Pons (tissue), 1 donor: ENCODE data around the gene ZNF492.
A peak's percentile ranks its signal among the peaks of the same experiment; 100 is the strongest.
"Not testable (repeated sequence)": the region's sequence is repeated elsewhere in the genome, so short reads cannot be mapped to it uniquely, and the experiment has no call there.

Experiments
- DNase-seq: peaks from one replicate; pipeline ENCODE4 v3.0.0-alpha.2; 2016; ENCODE audit warnings: low spot score

Gene ZNF492

GRCh38 chr19:22633706-22634449, at the start of gene ZNF492:
Gene ZNF492, plus strand, starts transcription at chr19:22634324. Its CDS starts 19,076 bp downstream, at chr19:22653400.
- DNase-seq = peak; percentile 89

- DNase-seq = no peak
Observed at GRCh38 chr19:22595422-22595821, 38.7 kb upstream of the ZNF492 start.

- DNase-seq = no peak
Observed at GRCh38 chr19:22595918-22596341, 38.2 kb upstream of the ZNF492 start.

DNA sequence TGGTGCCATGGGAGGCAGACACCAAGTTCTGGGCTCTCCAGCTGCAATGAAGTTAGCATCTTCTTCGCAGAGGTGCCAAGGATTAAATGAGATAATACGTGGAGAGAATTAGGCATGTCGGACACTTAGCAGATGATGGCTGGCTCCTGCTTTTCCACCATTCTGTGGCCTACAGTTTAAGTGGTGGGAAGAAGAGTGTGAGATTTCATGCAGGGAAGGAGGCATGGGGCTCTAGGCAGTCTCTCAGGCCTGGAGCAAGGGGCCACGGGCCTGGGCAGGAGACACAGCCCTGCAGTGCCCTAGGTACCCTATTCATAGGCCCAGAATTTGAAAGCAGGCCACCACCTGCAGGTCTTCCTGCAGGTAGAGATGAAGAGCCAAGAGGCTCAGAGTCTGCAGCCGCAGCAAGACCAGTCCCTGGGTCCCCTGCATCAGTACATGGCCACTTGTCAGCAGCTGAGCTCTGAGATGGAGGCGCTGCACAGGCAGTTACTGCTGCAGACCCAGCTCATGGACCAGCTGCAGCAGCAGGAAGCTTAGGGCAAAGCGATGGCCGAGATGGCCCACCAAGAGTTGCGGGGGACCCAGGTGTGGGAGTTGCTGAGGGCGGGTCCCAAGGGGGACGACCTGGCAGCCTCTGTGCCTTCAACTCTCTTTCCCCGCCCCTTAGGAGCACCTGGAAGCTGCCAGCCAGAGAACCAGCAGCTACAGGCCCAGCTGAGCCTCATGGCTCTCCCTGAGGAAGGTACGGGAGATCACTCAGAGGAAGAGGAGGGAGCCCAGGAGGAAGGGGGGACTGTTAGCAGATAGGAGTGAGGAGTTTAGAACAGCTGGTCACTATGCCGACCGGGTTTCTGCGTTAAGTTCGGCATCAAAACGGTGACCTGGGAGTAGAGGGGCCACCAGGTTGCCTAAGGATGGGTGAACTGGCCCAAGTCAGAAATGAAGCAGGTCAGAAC, 33.2 kb upstream of the ZNF492 start:
- DNase-seq = no peak

GRCh38 chr19:22601906-22602630, 32.1 kb upstream of the ZNF492 start:
- no peak for DNase-seq

- DNase-seq = no peak
Observed at GRCh38 chr19:22602631-22603272, 31.4 kb upstream of the ZNF492 start.

GRCh38 chr19:22603518-22604440, 30.3 kb upstream of the ZNF492 start:
- no peak for DNase-seq

DNA sequence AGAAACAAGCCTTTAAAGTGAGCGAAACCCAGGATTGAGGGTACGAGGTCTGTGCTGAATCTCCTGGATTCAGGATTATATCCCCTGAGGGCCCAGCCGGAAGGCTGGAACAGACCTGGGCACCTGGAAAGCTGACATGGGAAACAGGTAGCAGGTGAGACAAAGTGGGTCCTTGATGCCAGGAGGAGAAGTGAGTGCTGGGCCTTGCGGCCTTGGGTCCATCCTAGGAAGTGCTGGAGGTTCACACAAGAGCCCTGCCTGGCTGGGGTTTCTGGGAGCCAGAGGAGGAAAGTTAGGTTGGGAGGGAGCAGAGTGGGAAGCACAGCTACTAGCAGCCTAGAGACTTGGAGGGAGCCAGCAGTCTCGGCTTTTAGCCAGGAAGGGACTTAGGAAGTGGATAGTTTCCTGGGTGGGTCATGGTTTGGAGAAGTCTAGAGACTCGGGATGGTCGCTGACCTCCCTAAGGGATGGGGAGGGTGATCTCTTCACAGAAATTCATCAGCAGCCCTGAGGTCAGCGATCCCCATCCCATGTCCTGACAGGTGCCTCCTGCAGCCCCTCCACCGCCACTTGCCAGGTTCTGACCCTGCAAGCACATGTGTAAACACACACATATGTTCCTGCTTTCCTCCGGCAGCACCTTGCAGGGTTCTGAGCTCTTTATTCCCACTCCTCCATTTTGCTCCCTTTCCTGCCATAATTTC, 29.4 kb upstream of the ZNF492 start:
- DNase-seq = no peak

DNA sequence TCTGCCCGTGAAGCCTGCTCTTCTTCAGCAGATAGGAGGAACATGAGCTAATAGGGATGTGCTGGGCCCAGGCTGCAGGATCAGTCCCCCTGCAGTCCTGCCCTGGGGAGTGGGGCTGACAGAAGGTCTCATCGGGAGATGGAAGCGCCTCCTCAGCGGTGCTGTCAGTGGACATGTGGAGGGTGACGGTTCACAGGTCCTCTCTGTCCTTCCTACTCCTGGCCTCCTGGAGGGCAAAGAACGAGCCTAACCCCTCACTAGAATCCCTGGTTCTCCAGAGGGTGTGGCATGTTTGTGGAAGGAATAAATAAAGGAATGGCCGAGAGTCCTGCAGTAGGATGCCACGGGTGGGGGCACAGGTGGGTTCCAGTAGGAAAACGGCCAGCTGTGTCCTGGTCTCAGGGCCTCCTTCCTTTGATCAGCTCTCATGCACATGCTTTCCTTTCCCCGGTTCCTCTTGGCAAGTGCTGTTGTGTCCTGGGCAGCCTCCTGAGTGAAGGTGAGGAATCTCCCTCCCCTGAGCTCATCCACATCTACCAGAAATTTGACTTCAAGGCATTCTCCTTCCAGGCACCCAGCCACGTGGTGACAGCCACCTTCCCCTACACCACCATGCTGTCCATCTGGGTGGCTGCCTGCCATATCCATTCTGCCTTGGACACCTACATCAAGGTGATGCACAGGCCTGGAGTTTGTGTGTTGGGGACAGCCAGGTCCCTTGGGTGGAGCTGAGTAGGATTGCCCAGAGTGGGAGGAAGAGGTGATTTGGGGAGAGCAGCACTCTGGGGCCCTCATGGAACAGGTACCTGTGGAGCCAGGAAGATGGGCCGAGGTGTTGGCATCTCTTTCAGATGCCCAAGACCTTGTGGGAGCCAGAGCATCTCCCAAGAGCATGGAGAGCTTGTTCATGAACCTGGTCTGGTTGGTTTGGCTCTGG, 28.6 kb upstream of the ZNF492 start:
- DNase-seq = no peak

DNA sequence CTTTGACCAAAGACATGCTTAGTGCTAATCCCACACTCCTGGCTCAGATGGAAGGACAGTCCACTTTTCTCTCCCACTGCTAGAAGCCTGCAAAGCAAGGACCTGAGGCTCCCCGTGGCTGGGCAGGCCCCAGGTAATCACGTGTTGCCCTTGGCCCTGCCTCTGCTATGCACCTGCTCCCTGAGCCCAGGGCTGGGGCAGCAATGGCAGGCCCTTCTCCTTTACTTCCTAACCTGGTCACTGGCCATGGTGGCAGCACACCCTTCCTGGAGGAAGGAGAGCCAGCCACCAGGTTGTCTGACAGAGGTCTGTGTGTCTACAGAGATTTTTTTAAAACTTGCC, 27.9 kb upstream of the ZNF492 start:
- DNase-seq = no peak

- no peak for DNase-seq
Observed at GRCh38 chr19:22606954-22607652, 27.0 kb upstream of the ZNF492 start.

- DNase-seq = no peak
Observed at GRCh38 chr19:22607653-22608430, 26.3 kb upstream of the ZNF492 start.

DNA sequence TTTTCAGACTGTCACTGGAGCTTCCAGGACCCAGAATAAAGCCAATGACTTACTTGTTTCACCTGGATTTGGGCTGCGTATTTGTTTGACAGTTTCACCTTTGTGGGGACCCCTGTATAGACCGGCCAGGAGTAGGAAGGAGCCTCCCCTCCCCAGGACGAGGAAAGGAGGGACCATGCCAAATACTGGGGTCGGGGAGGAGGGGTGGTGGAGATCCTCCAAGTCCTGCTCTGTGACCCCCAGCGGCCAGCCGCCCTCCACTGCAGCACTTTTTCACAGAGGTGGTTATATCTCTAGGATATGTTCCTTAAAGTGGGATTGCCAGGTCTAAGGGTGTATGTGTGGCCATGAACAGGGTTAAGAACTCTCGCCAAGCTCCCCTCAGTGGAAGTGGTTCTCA, 25.7 kb upstream of the ZNF492 start:
- no peak for DNase-seq

GRCh38 chr19:22609630-22610029, 24.5 kb upstream of the ZNF492 start:
- DNase-seq = no peak

DNA sequence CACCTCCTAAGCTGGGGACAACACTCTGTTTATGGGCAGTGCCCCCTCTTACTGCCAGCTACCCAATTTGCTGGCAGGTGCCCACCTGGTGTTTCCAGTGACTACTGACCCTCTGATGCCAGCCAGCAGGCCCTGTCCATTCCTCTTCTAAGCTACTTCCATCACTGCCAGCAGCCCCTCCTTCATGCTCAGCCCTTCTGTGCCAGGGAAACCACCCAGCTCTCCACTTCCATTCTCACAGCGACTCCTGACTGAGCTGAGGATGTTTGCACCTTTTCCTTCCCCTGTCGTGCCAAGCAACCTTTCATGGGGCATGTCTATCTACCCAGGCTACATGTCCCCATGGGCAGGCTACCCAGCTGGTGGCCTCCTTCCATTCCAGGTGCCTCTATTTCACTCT, 24.0 kb upstream of the ZNF492 start:
- DNase-seq = no peak

- no peak for DNase-seq
Observed at GRCh38 chr19:22612316-22612715, 21.8 kb upstream of the ZNF492 start.

GRCh38 chr19:22616659-22617058, 17.5 kb upstream of the ZNF492 start:
- no peak for DNase-seq

- DNase-seq = not testable (repeated sequence)
Observed at GRCh38 chr19:22617181-22617580, 16.9 kb upstream of the ZNF492 start.
